Measurements from ENCODE around the gene ADGRL4.

- TF ChIP-seq TAF1 (IDR thresholded peaks at IDR 0.05; ENCODE audit: low read depth, low read length), result no peak
- no peak for TF ChIP-seq POLR2A (IDR thresholded peaks at IDR 0.05; ENCODE audit: low read depth, low read length)
- no peak for TF ChIP-seq POLR2AphosphoS5 (IDR thresholded peaks at IDR 0.05; ENCODE audit: low read depth, low read length)
Observed at GRCh38 chr1:79012500-79012899, 6.0 kb upstream of the ADGRL4 start.

All from GM12891 (cell line).